Muscle layer of duodenum (tissue), 2 donors: Measurements from ENCODE around the gene SEMA4D.

Experiments used
- H3K27ac ChIP-seq: one replicate; pipeline ENCODE4 v1.7.0; 2013; ENCODE audit warnings: mild to moderate bottlenecking, low read length
- H3K27me3 ChIP-seq: one replicate; pipeline ENCODE4 v1.7.0; 2013; ENCODE audit warnings: low read depth, mild to moderate bottlenecking, control low read depth, low read length
- H3K36me3 ChIP-seq, 2 donors: one replicate each; pipeline ENCODE4 v1.7.0; 2013; ENCODE audit warnings: low read length in 2 of 2, control low read depth in 1 of 2, mild to moderate bottlenecking in 1 of 2; ENCODE audit not compliant: insufficient read depth in 2 of 2, control insufficient read depth in 1 of 2
- H3K4me1 ChIP-seq, 2 donors: one replicate each; pipeline ENCODE4 v1.7.0; 2013; ENCODE audit warnings: low read length in 2 of 2, mild to moderate bottlenecking in 2 of 2, control low read depth in 1 of 2, moderate library complexity in 1 of 2; ENCODE audit not compliant: insufficient read depth in 2 of 2, control insufficient read depth in 1 of 2
- H3K4me3 ChIP-seq, 2 donors: one replicate each; pipeline ENCODE4 v1.7.0; 2013; ENCODE audit warnings: low read length in 2 of 2, low read depth in 1 of 2, mild to moderate bottlenecking in 1 of 2
- H3K9me3 ChIP-seq, 2 donors: one replicate each; pipeline ENCODE4 v1.7.0; 2013; ENCODE audit warnings: low read length in 2 of 2, control low read depth in 1 of 2, mild to moderate bottlenecking in 1 of 2; ENCODE audit not compliant: control insufficient read depth in 1 of 2
- donor health status: healthy.

SEMA4D gene

DNA sequence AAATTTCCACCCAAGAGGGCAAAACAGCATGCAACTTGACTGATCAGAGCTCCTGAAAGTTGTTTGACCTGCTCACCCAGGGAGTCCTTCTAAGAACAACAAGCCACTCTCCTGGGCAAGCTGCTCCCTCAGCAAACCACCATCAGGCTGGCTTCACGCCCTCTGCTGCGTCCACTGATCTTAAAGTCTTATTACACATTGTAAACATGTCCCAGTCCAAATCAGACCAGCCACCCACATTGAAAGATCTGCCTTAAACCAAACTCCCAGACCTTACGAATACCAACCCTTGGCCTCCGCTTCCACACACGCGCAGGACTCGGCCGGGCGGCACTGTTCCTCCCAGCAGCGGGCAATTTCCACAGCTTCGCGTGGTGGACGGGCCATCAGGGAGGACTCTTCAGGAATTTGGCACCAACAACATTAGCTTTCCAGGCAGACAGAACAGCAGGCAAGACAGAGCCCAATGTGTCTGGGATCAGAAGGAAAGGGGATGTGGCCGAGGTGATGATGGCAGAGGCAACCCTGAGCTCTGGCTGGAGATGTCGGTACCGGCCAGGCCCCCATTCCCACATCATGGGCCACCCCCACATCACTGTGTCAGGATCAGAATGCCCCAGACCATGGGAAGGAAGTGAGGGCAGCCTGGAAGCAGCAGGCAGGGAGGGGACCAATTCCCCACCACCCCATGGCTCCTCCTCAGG lies 56.8 kb downstream of the SEMA4D start:
- Histone ChIP-seq H3K27ac (no peak overlapping the region), H3K4me1 (peaks cover 0 to 10% of the 10 kb centered on the region in 2 donors), H3K27me3 (no peaks in the 10 kb centered on the region), H3K36me3 (peaks cover 0 to 3% of the 10 kb centered on the region in 2 donors), H3K9me3 (no peaks in the 10 kb centered on the region), H3K4me3 (no peak overlapping the region)

DNA sequence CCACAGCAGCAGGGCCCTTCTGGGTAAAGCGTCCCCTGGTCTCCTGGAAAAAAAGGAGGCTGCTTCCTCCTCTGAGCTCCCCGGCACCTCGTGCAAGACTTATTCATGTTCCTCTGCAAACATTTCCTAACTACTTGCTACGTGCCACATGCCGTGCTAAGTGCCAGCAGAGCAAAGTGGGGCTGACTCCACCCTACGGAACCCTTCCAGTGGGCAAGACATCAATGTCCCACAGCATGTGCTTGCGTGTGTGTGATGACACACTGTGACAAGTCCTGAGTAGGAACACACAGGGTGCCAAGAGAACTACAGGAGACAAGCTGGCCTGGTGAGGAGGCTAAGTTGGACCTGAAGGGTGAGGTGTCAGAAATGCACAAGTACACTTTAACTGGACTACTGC lies 57.4 kb downstream of the SEMA4D start:
- no peak overlapping the region for H3K27ac ChIP-seq
- H3K9me3 ChIP-seq = no peaks in the 10 kb centered on the region
- H3K27me3 ChIP-seq = no peaks in the 10 kb centered on the region
- H3K4me3 ChIP-seq = no peak overlapping the region
- H3K36me3 ChIP-seq = peaks cover 0 to 3% of the 10 kb centered on the region in 2 donors
- H3K4me1 ChIP-seq = peaks cover 0 to 16% of the 10 kb centered on the region in 2 donors

DNA sequence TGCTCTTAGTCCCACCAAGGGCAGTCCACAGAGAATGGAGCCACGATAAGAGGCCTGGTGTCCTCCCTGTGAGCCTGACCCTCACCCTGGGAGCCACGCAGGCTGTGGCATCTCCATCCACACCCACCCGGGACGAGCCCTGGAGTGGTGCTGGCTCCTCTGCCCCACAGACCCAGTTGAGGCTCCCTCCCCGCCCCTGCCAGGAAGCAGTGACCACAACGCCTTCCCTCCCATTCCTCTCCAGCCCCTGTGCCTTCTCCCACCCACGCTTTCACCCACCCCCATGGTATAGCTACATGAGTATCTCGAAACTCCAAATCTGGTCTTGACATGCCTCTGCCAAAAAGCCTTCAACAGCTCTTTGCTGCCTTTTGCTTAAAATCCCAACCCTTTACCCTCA lies 57.9 kb downstream of the SEMA4D start:
- peaks cover 0 to 21% of the 10 kb centered on the region in 2 donors for H3K4me1 ChIP-seq
- no peaks in the 10 kb centered on the region for H3K9me3 ChIP-seq
- H3K27ac ChIP-seq = no peak overlapping the region
- H3K4me3 ChIP-seq = no peak overlapping the region
- no peaks in the 10 kb centered on the region for H3K27me3 ChIP-seq
- H3K36me3 ChIP-seq = peaks cover 0 to 2% of the 10 kb centered on the region in 2 donors

DNA sequence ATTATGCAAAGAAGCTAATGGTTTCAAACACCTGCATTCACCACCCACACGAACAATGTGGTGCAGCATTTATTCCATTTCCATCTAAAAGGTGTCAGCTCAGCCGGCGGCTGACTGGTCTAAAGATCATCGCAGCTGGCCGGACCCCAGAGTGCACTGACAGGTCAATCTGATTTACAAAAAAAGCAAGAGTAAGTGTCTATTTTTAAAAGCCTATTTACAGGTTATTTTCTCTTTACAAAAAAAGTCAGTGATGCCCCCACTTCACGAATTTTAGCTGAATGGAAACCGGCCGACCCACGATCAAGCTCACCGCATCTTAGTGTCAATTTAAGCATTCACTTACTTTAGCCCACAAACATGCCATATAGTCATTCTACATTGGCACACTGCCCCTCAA lies 58.3 kb downstream of the SEMA4D start:
- H3K27me3 ChIP-seq = no peaks in the 10 kb centered on the region
- H3K9me3 ChIP-seq = no peaks in the 10 kb centered on the region
- peaks cover 0 to 25% of the 10 kb centered on the region in 2 donors for H3K4me1 ChIP-seq
- H3K4me3 ChIP-seq = no peak overlapping the region
- H3K27ac ChIP-seq = no peak overlapping the region
- no peaks in the 10 kb centered on the region for H3K36me3 ChIP-seq

DNA sequence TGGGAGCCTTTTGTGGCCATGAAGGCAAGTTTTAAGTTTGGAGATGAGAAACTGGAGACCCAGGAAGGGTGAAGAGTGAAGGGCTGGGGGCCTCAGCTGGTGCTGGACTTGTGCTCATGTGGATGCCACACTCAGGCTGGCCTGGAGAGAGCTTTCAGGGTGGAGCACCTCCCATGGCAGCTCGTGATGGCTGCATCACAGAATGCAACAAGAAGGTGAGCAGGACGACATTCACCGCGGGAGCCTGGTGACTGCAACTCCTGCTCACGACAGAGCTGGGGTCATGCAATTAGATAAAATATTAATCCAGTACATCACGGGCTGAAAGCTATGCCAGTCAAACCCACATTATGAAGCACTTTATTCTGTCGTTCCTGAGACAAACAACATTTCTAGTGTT lies 59.7 kb downstream of the SEMA4D start:
- Histone ChIP-seq H3K4me3 (no peak overlapping the region), H3K36me3 (no peaks in the 10 kb centered on the region), H3K27me3 (no peaks in the 10 kb centered on the region), H3K4me1 (peaks cover 0 to 26% of the 10 kb centered on the region in 2 donors), H3K27ac (no peak overlapping the region), H3K9me3 (no peaks in the 10 kb centered on the region)

DNA sequence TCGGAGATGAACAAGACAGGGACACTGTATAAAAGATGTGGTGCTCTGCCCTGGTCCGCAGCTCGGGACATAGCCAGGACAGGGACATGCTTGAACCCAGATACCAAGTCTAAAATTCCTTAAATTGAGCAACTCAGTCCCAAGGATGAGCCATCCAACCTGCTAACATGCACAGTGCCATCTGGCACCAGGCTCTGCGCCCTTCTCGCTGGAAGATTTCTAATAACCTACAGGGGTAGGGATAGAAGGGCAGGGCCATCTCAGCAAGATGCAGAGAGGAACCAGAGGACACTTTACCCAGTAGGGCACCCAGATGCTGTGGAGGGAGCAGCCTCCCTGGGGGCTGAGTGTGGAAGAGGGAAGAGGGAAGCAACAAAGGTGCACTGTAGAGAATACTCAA lies 60.1 kb downstream of the SEMA4D start:
- Histone ChIP-seq H3K27ac (no peak overlapping the region), H3K27me3 (no peaks in the 10 kb centered on the region), H3K4me3 (no peak overlapping the region), H3K4me1 (peaks cover 0 to 26% of the 10 kb centered on the region in 2 donors), H3K36me3 (no peaks in the 10 kb centered on the region), H3K9me3 (no peaks in the 10 kb centered on the region)

DNA sequence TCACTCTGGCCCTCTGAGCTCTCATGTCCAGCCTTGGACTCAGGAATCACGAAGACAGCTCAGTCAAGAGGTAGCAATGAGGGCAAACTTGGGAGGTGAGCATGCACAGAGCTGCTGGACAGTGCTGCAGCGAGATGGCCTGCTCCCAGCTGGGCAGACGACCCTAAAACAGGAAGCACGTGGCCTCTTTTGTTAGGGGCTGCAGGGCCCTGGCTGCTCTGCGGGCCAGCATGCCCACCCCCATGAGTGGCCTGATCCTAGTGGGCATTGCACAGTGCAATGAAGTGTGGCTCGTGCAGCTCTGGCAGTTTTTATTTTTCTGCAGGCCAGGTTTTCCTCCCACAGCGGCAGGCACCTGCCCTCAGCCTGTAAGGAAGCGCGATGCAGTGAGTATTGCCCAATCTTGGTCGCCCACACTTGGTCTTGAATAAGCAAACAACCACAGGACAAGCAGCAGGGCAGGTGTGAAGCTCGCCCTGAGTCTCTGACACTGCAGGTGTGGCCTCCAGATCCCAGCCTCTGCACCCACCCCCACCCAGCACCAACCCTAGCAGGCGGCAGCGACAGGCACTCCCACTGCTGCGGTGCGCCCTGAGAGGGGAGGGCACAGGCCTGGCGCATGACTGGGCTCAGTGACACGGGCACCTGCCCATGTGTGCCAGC lies 60.8 kb downstream of the SEMA4D start:
- no peaks in the 10 kb centered on the region for H3K36me3 ChIP-seq
- no peaks in the 10 kb centered on the region for H3K9me3 ChIP-seq
- peaks cover 0 to 26% of the 10 kb centered on the region in 2 donors for H3K4me1 ChIP-seq
- no peak overlapping the region for H3K27ac ChIP-seq
- no peaks in the 10 kb centered on the region for H3K27me3 ChIP-seq
- no peak overlapping the region for H3K4me3 ChIP-seq

DNA sequence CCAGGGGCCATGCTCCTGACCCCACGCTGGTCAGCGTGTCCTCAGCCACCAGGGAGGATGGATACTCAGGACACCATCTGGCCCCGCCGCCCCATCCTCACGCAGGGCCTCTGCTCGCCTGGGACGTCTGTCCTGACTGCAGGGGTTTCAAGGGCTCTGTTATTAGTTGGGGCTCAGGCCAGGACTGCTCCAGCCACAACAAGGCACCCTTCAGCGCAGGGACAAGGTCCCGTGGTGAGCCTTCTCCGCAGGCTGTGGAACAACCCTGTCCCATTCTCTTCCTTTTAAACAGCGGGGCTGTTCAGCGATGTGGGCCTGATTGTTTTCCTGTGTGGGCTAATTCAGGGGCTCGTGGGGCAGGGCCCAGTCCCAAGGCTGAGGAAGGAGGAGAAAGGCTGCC lies 61.6 kb downstream of the SEMA4D start:
- no peaks in the 10 kb centered on the region for H3K36me3 ChIP-seq
- H3K9me3 ChIP-seq = no peaks in the 10 kb centered on the region
- no peaks in the 10 kb centered on the region for H3K27me3 ChIP-seq
- peaks cover 0 to 26% of the 10 kb centered on the region in 2 donors for H3K4me1 ChIP-seq
- no peak overlapping the region for H3K4me3 ChIP-seq
- no peak overlapping the region for H3K27ac ChIP-seq

DNA sequence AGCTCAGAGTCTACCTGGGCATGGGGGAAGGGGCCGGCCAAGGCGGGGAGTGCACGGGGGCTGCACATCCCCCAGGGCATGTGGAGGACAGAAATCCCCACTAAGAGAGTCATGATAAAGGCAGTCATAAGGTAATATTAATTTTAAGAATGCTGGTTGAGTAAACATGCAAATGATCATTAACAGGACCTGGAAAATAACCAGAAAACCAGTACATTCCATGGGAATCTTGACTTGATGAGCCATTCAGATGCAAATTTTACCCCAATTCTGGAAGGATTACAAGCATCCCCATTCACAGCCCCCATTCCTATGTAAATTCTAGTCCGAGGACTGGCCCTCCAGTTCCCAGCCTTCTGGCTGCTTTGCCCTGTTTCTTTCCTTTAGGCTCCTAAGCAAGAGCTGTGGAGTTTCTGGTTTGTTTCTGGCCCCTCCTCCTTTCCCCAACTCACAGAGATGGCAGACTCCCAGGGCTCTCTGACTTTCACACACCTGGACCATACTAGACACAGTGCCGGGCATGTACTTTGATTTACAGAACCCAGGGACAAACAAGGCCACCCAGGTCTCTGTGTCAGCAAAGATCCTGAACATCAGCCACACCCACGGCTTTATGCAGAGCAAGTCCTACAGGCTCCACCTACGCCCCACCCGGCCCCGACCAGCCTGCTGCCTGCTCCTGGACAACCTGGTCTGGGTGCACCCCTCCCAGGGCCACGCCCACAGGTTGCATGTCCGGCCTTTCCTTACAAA lies 62.7 kb downstream of the SEMA4D start:
- no peak overlapping the region for H3K27ac ChIP-seq
- H3K4me3 ChIP-seq = no peak overlapping the region

DNA sequence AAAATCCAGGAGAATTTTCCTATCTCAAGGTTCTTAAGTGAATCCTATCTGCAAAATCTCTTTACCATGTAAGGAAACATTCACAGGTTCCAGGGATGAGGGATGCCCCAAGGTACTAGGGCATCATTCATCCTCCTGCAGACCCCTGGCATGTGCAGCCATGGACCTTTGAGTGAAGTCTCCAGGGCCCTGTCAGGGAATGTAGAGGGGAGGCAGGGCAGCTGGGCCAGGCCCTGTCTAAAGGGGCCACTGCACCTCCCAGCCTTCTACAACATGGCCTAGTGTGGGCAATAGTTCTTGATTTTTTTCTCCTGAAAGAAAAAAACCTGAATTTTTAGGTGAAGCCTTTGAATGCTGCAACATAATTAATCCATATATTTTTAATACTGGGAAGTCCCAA lies 63.3 kb downstream of the SEMA4D start:
- H3K9me3 ChIP-seq = no peaks in the 10 kb centered on the region
- no peaks in the 10 kb centered on the region for H3K36me3 ChIP-seq
- H3K4me3 ChIP-seq = no peak overlapping the region
- H3K27ac ChIP-seq = no peak overlapping the region
- H3K27me3 ChIP-seq = no peaks in the 10 kb centered on the region
- H3K4me1 ChIP-seq = peaks cover 0 to 26% of the 10 kb centered on the region in 2 donors

More for the DNA sequence above, 62.7 kb downstream of the SEMA4D start:
- peaks cover 0 to 26% of the 10 kb centered on the region in 2 donors for H3K4me1 ChIP-seq
- no peaks in the 10 kb centered on the region for H3K36me3 ChIP-seq
- H3K9me3 ChIP-seq = no peaks in the 10 kb centered on the region
- no peaks in the 10 kb centered on the region for H3K27me3 ChIP-seq

DNA sequence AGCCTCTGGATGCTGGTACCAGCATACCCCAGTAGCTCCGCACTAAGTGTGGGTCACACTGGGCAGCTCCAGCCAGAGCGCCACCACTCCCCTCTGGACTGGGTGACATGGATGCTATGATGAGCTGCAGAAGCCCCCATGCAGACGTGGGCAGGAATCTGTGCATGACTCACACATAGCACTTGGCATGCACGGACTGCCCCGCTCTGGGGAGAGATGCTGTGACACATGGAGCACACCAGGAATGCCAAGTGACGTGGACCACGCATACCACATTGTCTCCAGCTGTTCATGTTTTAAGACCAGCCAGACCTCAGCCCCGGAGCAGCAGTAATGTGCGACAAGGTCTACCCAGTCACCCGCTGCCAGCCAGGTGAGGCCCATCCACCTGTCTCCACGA lies 64.1 kb downstream of the SEMA4D start:
- H3K27ac ChIP-seq = no peak overlapping the region
- H3K36me3 ChIP-seq = no peaks in the 10 kb centered on the region
- H3K27me3 ChIP-seq = no peaks in the 10 kb centered on the region
- no peaks in the 10 kb centered on the region for H3K9me3 ChIP-seq
- peaks cover 0 to 26% of the 10 kb centered on the region in 2 donors for H3K4me1 ChIP-seq
- H3K4me3 ChIP-seq = no peak overlapping the region
